Fibroblast of villous mesenchyme (primary cell): Measurements from ENCODE around the gene IQCE. TPM values are rescaled to one million over a fixed set of nuclear protein-coding genes. Genes with fewer than 3 reads are reported as not detected.

Source experiments
- DNase-seq: peaks from one replicate; pipeline ENCODE4 v3.0.0-alpha.2; 2010; ENCODE audit warnings: low read depth
- H3K4me3 ChIP-seq: 2 replicates; pipeline ENCODE4 v1.5.1; 2011; ENCODE audit warnings: low read depth, mild to moderate bottlenecking, low read length
- total RNA-seq: library from RNA; depleted of rRNA; stranded (reverse); fragments of >200 nt; gene quantifications from 2 replicates; pipeline ENCODE4 v1.2.3, GENCODE V29; 2012
- TF ChIP-seq, protein P1 (sequence below): IDR thresholded peaks from 2 replicates; pipeline ENCODE4 v1.5.1; 2012; ENCODE audit warnings: low read depth, mild to moderate bottlenecking, low read length; ENCODE audit not compliant: insufficient read depth

IQCE gene
- total RNA-seq, 1 donor: 13.4 TPM

DNA sequence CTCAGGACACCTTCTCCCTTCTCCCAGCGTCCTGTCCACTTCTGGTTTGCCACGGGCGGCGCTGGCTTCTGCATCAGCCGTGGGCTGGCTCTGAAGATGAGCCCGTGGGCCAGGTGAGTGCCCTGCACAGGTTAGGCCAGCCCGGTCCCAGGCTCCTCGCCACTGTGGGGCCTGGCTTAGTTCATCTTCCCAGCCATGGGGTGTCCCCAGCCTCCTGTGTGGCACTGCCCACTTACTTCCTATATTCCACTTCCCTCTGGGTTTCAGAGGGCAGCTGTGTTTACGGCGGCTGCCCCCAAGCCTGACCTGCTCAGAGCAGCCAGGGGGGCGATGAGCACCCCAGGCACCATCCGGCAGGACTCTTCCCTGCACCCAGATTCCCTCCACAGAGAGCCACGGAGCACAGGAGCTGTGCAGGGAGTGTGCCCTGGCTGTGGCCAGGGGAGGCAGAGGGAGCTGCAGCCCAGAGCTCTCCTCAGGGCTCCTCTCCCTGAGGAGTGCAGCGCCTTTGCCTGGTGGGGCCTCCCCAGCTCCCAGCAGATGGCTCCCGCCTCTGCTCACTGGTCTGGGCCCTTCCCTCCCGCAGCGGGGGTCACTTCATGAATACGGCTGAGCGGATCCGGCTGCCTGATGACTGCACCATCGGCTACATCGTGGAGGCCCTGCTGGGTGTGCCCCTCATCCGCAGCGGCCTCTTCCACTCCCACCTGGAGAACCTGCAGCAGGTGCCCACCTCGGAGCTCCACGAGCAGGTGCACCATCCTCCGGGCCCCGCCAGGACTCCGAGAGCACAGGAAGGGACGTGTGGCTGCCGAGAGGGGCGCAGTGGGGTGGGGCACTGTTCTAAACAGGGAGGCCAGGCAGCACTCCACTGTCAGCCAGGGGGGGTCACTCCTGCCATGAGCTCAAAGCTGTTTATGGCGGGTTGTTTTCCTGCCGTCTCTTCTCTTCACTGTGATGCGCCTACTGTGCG lies 32.8 kb upstream of the IQCE start:
- TF ChIP-seq, protein P1, sequence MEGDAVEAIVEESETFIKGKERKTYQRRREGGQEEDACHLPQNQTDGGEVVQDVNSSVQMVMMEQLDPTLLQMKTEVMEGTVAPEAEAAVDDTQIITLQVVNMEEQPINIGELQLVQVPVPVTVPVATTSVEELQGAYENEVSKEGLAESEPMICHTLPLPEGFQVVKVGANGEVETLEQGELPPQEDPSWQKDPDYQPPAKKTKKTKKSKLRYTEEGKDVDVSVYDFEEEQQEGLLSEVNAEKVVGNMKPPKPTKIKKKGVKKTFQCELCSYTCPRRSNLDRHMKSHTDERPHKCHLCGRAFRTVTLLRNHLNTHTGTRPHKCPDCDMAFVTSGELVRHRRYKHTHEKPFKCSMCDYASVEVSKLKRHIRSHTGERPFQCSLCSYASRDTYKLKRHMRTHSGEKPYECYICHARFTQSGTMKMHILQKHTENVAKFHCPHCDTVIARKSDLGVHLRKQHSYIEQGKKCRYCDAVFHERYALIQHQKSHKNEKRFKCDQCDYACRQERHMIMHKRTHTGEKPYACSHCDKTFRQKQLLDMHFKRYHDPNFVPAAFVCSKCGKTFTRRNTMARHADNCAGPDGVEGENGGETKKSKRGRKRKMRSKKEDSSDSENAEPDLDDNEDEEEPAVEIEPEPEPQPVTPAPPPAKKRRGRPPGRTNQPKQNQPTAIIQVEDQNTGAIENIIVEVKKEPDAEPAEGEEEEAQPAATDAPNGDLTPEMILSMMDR: no peak
- no peak overlapping the region for H3K4me3 ChIP-seq
- no peak for DNase-seq

DNA sequence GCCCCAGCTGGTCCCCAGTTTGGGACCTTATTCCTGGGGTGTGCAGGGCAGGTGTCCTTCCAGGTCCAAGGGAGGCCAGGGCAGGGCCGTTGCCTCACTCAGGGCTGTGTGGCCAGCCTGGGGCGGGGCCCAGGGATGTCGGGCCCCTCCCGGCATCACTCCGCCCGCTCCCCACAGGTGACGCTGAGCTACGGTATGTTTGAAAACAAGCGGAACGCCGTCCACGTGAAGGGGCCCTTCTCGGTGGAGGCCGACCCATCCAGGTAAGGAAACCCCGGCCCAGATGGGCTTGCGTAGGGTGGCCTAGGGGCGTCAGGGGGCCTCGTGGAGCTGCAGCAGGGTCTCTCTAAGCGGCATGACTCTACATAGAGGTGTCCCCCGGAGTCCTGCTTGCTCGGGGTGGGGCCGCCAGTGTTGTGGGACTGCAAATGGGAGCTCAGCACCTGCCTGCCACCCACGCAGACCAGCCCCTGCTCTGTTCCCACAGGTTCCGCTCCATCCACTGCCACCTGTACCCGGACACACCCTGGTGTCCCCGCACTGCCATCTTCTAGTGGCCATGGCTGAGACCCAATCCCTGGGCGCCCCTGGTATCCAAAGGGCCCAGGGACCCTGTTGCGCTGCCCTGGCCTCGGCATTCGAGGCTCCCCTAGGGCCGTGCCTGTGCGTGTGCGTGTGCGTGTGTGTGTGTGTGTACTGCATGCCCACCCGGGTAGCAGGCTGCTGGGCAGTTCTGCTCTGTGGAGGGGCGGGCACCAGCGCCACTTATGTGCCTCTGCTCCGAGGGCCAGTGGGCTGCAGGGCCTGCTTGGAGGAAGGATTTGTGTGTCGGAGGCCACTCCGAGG lies 31.9 kb upstream of the IQCE start:
- TF ChIP-seq, protein P1: no peak
- DNase-seq: no peak
- no peak overlapping the region for H3K4me3 ChIP-seq

DNA sequence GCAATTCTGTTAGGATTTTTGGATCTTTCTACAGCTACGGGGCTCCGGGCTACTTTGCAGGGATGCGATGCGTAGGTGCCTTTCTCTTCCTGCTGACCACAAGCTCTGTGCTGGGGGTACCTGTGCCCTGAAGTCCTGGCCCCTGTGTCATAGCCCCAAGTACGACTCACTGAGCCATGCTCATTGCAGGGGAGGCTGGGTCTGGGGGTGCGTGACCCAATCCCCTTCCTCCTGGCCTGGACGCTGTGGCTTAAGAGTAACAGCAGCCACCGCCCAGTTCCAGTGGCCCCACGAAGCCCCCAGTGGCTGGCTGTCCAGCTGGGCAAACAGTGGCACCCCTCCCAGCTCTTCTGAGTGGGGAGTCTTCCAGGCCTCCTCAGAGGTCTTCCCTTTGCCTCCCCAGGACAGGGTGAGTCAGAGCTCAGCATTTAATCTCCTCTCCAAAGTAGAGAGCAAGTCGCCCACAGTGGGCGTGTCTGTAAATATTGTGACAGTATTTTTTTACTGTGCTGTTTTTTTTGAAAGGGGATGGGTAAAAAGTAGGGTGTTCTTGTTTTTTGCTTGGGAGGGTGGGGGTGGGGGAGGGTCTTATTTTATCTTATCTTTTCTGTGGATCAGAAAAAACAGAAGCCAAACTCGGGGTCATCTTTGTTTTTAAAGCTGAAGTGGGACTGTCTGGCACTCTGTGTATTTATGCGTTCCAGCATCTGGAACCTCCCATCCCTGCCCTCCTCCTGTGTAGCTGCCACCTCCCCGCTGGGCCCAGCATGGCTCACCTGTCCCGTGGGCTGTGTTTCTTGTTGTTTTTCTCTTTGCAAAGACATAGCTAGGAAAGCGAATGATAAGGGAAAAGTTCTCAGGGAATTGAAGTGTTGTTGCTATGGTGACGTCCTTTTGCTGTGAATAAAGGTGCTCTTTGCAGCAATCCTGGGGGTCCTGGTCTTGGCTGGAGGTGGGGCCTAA lies 31.0 kb upstream of the IQCE start:
- DNase-seq: peak; percentile 70
- no peak overlapping the region for H3K4me3 ChIP-seq
- TF ChIP-seq, protein P1: no peak

- TF ChIP-seq, protein P1: no peak
- no peak for DNase-seq
- no peak overlapping the region for H3K4me3 ChIP-seq
Observed at GRCh38 chr7:2528481-2529095, 30.2 kb upstream of the IQCE start.

DNA sequence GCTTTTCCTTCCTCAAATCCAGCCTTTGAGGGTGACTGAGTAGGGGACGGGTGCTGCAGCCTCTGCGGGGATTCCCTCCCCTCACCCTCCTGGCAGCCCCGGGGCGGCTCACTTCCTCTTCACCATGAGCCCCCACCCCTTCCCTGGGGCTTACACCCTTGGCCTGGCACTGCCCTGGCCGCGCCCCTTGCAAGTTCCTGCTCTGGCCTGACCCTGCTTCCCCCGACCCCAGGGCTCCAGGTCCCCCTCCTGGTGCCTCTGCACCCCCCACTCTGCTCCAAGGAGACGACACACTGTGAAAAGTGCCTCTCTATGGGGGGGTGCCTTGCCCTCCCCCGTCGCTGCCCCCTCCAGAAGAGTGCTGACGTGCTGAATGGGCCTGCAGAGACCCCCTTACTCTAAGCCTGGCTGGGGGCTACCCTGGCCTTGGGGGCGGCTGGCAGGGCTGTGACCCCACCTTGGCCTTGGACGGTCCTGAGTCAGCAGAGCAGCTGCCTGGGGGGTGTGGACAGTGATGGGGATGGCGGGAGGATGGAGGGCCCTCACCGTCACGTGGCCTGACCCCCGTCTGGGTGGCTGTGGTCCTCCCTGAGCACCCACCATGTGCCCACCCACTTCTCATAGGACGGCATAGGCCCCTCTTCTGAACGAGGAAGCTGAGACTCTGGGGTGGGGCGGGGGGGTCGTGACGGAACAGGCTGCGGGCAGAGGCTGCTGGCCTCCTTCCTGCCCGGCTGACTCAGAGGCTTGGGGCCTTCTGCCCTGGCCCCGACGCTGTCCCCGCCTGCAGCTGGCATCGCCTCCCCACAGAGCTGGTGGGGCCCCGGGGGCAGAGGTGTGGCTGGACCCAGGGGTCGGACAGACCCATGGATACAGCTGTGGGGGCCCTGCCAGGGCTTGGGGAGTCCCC lies 29.4 kb upstream of the IQCE start:
- H3K4me3 ChIP-seq: no peak overlapping the region
- DNase-seq: peak; percentile 60
- TF ChIP-seq, protein P1: no peak
